HepG2 (cell line): ENCODE data around the gene CDK5RAP2. TPM values are rescaled to one million over a fixed set of nuclear protein-coding genes. Genes with fewer than 3 reads are reported as not detected.

Source experiments
- E2F1 ChIP-seq: sonication (generic); formaldehyde crosslinking; IDR thresholded peaks from 2 replicates; pipeline ENCODE4 v1.5.0; 2020; ENCODE audit warnings: missing genetic modification reagents
- ETV5 ChIP-seq: IDR thresholded peaks from 2 replicates; pipeline ENCODE4 v1.6.1; 2018; ENCODE audit warnings: missing biosample characterization, missing genetic modification reagents, inconsistent platforms, borderline replicate concordance
- HDAC2 ChIP-seq: sonication (generic); formaldehyde crosslinking; IDR thresholded peaks from 2 replicates; pipeline ENCODE4 v1.4.0; 2020; ENCODE audit warnings: missing genetic modification reagents
- JUND ChIP-seq: sonication (generic); formaldehyde crosslinking; IDR thresholded peaks from 2 replicates; pipeline ENCODE4 v1.8.0; 2022; ENCODE audit warnings: mild to moderate bottlenecking, missing genetic modification reagents
- LCORL ChIP-seq, 2 experiments: fragments of 450-650 bp in 1 of 2; sonication (generic) in 1 of 2; formaldehyde crosslinking in 1 of 2; IDR thresholded peaks; 2 replicates each; pipeline versions ENCODE4 v1.5.0 to v1.6.1; 2017 to 2020; ENCODE audit warnings: antibody characterized with exemption in 1 of 2, missing genetic modification reagents in 1 of 2
- MATR3 ChIP-seq: sonication (generic); formaldehyde crosslinking; IDR thresholded peaks from 2 replicates; pipeline ENCODE4 v1.4.0; 2020; ENCODE audit warnings: missing genetic modification reagents
- NFKB2 ChIP-seq: sonication (generic); formaldehyde crosslinking; IDR thresholded peaks from 2 replicates; pipeline ENCODE4 v1.4.0; 2020; ENCODE audit warnings: missing genetic modification reagents, borderline replicate concordance
- PBX3 ChIP-seq: sonication (generic); formaldehyde crosslinking; IDR thresholded peaks from 2 replicates; pipeline ENCODE4 v1.8.1; 2023; ENCODE audit warnings: missing genetic modification reagents, inconsistent platforms, borderline replicate concordance
- PRMT3 ChIP-seq: sonication (generic); formaldehyde crosslinking; IDR thresholded peaks from 2 replicates; pipeline ENCODE4 v1.8.1; 2022; ENCODE audit warnings: low read depth, mild to moderate bottlenecking, moderate library complexity, missing genetic modification reagents, borderline replicate concordance
- SSRP1 ChIP-seq: IDR thresholded peaks from 2 replicates; pipeline ENCODE4 v1.6.1; 2016; ENCODE audit warnings: control low read depth
- TFAP4 ChIP-seq: sonication (generic); IDR thresholded peaks from 2 replicates; pipeline ENCODE4 v1.6.1; 2016; ENCODE audit warnings: low read depth, borderline replicate concordance
- TFE3 ChIP-seq: IDR thresholded peaks from 2 replicates; pipeline ENCODE4 v1.6.1; 2016
- TP53 ChIP-seq: sonication (generic); formaldehyde crosslinking; conservative IDR thresholded peaks from 2 replicates; pipeline ENCODE4 v1.4.0; 2020; ENCODE audit warnings: missing genetic modification reagents
- ZFP90 ChIP-seq: sonication (generic); formaldehyde crosslinking; IDR thresholded peaks from 2 replicates; pipeline ENCODE4 v1.8.0; 2022; ENCODE audit warnings: missing genetic modification reagents, mild to moderate bottlenecking, inconsistent platforms, borderline replicate concordance
- ZFY ChIP-seq: sonication (generic); formaldehyde crosslinking; IDR thresholded peaks from 2 replicates; pipeline ENCODE4 v1.4.0; 2020; ENCODE audit warnings: missing genetic modification reagents
- ZNF20 ChIP-seq: sonication (generic); formaldehyde crosslinking; IDR thresholded peaks from 2 replicates; pipeline ENCODE4 v1.4.0; 2020; ENCODE audit warnings: mild to moderate bottlenecking, moderate library complexity, missing genetic modification reagents
- ZNF276 ChIP-seq: sonication (generic); formaldehyde crosslinking; IDR thresholded peaks from 2 replicates; pipeline ENCODE4 v1.4.0; 2020; ENCODE audit warnings: mild to moderate bottlenecking, low read depth, missing genetic modification reagents
- ZNF598 ChIP-seq: sonication (generic); formaldehyde crosslinking; IDR thresholded peaks from 2 replicates; pipeline ENCODE4 v1.5.1; 2020; ENCODE audit warnings: mild to moderate bottlenecking, missing genetic modification reagents, borderline replicate concordance
- ZSCAN31 ChIP-seq: sonication (generic); formaldehyde crosslinking; IDR thresholded peaks from 2 replicates; pipeline ENCODE4 v1.5.0; 2020; ENCODE audit warnings: low read depth, mild to moderate bottlenecking, missing genetic modification reagents
- polyA plus RNA-seq, 8 experiments: library from polyadenylated mRNA; depleted of rRNA in 3 of 8; stranded (reverse) in 7 of 8; unstranded in 1 of 8; fragments of >200 nt; fragmentation: Illumina TruSeq in 4 of 8; extraction: Trizol in 4 of 8; gene quantifications; 2 replicates each; pipeline versions ENCODE4 v1.2.1 to v1.2.3, GENCODE V29; 2011 to 2016; ENCODE audit warnings: low read depth in 4 of 8, missing spikeins in 1 of 8, mixed read lengths in 1 of 8; ENCODE audit not compliant: insufficient read depth in 1 of 8
- total RNA-seq, 5 experiments: library from RNA; depleted of rRNA; stranded (reverse); fragments of >200 nt; fragmentation: Illumina TruSeq; extraction: Trizol; gene quantifications; 2 replicates each; pipeline ENCODE4 v1.2.3, GENCODE V29; 2016; ENCODE audit warnings: low read depth in 1 of 5

Gene CDK5RAP2
- total and polyA plus RNA-seq, 2 of the 13 experiments (the other 11 are each of a cell fraction or from before 2014, with no cell fraction given), result 31.8 to 42.2 TPM

- TF ChIP-seq ZNF20 (CRISPR knock-in tag) (no peak), ETV5 (CRISPR knock-in tag) (peak; percentile 78), PBX3 (CRISPR knock-in tag) (no peak), TFE3 (CRISPR knock-in tag) (no peak), TFAP4 (peak; percentile 74; the same call in 1 of the 2 replicates), ZNF598 (CRISPR knock-in tag) (peak; percentile 52; the same call in 1 of the 2 replicates), LCORL (IDR thresholded peaks at IDR 0.05) (no peak), LCORL (CRISPR knock-in tag; IDR thresholded peaks at IDR 0.05) (peak; percentile 96), PRMT3 (CRISPR knock-in tag) (0 out of 2 replicates have a peak, but pooled peaks have one; percentile 24), TP53 (CRISPR knock-in tag) (peak; percentile 32; the same call in 1 of the 2 replicates), ZNF276 (peak; percentile 74), HDAC2 (CRISPR knock-in tag) (peak; percentile 88), E2F1 (no peak), ZFY (peak; percentile 91), ZFP90 (CRISPR knock-in tag) (peak; percentile 92), MATR3 (no peak), SSRP1 (CRISPR knock-in tag) (peak; percentile 57), ZSCAN31 (CRISPR knock-in tag) (no peak), JUND (peak; percentile 12; the same call in 1 of the 2 replicates), NFKB2 (peak; percentile 86; the same call in 1 of the 2 replicates)
Observed at GRCh38 chr9:120383999-120384924, 195.7 kb downstream of the CDK5RAP2 start (continued).
